ENCODE results near the gene RNH1.

RNH1 gene

DNA sequence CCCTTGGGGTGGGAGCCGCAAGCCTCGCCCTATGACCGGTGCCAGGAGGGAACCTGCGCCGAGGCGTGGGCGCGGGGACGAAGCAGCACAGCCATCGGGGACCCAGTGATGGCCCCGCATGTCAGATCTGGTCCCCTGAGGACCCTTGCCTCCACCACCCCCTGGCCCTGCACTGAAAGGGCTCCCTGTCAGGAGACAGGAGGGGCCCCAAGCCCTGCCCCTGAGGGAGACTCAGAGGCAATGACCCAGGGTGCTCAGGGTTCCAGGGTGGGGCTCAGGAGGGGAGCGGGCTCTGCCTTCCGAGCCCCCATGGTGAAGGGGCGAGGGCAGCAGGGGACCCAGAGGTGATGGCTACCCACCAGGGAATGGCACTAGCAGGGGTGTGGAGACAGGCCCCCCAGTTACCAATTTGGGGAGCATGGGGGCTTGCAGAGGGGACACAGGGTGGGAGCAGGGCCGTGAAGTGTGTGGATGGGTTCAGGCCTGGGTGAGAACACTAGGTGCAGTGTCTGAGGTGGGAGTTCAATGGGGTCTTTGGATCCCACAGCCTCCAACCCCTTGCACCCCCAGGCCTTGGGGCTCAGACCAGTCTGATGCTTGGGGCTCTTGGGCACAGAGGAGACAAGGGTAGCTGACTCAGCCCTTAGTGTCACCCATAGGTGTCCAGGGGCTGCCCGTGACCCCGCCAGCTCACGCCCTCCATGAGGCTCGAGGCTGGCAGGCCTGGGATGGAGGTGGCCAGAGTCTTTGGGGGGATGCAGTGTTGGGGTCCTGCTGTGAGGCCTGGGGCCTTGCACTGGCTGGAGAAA lies 30.8 kb upstream of the RNH1 start:
- no peak for DNase-seq (ENCODE audit: low read depth)

DNA sequence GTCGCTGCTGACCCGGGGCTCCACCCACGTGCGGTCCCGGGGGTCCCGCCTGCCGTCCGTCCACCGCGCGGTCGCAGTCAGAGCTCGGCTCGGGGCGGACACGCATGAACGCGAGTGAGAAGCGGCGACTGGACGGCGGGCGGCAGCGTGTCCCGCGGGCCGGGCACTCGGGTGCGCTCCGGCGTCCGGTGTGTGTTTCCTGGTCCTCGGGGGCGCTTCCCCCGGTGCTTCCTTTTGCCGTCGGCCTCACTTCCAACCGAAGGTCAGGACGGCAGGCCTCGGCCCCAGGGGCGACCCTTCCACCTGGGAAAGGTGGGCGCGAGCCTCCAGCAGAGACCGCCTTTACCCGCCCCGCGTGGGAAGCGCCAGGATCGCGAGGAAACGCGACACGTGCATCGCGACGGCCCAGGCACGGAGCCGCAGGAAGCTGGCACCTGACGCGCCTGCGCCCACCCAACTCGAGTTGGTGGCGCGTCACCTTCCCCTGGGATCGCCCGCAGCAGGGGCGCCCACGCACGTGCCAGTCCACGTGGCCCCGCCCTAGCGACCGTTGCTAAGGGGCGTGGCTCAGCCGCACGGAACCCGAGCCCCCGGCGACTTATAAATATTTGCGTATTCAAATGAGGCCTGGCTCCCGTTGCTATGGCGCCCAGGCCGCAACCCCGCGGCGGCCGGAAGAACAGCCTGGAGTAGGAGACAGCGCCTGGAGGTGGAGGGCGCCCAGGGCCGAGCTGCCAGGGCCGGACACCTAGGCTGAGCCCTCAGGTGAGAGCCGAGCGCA lies 30.0 kb upstream of the RNH1 start, which contains the start of gene LRRC56:
LRRC56 (plus strand) TSS at position 687 of the 781 bp plus-strand sequence. CDS start 3,158 bp downstream, outside the sequence.
- DNase-seq (ENCODE audit: low read depth), result peak; percentile 85

DNA sequence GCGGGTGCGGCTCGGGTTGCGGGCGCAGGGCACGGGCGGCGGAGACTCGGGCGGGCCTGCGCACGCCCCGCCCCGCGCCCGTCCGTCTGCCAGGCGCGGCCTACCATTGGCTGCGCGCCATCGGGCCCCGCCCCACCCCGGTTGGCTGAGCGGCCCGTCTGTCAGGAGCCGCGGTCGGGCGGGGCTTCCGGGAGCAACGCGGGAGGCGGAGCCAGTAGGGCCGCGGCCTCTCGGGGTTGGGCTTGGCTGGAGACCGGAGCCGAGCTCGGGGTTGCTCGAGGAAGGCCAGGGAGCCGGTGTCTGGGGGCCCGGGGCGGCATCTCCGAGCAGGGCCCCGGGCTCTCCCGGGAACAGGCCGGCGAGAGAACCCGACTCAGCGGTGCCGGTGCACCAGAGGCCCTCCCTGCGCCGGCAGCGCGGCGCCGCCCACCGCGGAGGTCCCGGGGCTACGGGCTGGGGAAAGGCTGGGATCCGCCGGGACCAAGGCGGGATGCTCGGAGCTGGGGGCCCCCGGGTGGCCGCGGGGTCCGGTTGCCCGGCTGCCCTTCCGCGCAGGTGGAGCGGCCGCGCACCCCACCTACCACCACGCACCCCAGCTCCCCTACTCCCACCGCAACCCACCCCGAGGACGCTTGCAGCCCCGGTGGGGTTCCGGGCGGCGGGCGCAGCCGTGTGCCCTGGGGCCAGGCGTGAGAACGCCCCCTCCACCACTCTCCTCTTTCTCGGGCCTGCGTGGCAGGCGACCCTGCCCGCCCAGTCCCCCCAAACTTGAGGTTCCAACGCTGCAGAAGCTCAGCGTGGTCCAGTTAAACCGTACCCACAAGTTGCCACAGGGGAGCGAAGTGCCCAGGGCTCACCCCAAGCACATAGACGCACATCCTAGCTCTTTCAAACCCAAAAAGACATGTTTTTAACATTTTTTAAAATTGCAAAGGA lies 28.7 kb upstream of the RNH1 start, which contains the start of gene HRAS:
HRAS (minus strand) TSS at position 58 of the 936 bp plus-strand sequence.
- DNase-seq (ENCODE audit: low read depth), result peak; percentile 96

DNA sequence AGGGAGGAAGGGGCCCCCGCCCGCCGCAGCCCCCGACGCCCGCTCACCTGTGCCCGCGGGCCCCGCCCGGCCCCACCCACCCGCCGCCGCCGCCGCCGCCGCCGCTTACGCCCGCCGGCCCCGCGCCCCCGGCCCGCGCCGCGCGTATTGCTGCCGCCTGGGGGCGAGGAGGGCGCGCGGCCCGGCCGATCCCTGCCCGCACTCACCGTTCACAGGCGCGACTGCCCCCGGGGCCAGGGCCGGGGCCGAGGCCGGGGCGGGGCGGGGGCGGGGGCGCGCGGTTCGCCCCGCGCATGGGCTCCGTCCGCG lies 28.1 kb upstream of the RNH1 start:
- no peak for DNase-seq (ENCODE audit: low read depth)

DNA sequence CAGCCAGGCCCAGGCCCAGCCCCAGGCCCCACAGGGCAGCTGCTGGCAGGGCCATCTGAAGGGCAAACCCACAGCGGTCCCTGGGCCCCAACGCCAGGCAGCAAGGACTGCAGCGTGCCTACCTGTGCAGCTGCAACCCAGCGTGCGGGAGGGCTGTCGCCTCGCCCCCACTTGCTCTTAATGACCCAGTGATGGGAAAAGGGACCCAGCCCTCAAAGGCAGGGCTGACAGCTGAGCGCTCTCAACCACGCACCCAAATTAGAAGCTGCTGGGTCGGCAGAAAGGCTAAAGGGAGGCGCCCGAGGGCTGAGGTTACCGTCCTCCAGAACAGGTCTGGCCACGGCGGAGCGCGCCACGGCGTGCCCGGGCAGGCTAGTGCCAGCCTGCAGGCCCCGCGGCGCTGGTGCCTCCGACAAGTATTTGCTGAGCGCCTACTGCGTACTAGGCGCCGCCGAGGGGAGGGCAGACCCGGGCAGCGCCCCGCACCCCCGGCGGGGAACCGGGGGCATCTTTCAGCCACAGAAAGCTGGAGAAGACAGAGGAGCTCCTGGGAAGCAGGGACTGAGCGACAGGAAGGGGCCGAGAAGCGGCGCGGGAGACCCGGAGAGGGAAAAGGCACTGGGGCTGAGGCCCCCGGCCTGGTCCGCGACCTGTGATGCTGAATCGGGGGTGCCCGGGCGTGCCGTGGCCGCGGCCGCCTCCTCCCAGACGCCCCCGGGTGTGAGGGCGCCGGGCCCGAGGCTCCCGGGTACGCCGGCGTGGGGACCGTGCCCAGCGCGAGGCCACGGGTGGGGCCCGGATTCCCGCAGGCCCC lies 27.6 kb upstream of the RNH1 start:
- no peak for DNase-seq (ENCODE audit: low read depth)

DNA sequence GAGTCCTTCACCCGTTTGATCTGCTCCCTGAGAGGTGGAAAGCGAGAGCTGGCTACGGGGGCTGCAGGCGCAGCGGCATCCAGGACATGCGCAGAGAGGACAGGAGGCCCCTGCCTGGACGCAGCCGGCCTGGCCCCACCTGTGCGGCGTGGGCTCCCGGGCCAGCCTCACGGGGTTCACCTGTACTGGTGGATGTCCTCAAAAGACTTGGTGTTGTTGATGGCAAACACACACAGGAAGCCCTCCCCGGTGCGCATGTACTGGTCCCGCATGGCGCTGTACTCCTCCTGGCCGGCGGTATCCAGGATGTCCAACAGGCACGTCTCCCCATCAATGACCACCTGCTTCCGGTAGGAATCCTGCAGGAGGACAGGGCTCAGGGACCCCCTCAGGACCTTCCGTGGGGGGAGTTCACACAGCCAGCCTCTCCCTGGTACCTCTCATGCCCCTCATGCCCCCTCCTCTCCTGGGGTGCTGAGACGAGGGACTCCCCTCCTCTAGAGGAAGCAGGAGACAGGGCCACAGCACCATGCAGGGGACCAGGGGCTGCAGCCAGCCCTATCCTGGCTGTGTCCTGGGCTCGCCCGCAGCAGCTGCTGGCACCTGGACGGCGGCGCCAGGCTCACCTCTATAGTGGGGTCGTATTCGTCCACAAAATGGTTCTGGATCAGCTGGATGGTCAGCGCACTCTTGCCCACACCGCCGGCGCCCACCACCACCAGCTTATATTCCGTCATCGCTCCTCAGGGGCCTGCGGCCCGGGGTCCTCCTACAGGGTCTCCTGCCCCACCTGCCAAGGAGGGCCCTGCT lies 26.7 kb upstream of the RNH1 start:
- no peak for DNase-seq (ENCODE audit: low read depth)

DNA sequence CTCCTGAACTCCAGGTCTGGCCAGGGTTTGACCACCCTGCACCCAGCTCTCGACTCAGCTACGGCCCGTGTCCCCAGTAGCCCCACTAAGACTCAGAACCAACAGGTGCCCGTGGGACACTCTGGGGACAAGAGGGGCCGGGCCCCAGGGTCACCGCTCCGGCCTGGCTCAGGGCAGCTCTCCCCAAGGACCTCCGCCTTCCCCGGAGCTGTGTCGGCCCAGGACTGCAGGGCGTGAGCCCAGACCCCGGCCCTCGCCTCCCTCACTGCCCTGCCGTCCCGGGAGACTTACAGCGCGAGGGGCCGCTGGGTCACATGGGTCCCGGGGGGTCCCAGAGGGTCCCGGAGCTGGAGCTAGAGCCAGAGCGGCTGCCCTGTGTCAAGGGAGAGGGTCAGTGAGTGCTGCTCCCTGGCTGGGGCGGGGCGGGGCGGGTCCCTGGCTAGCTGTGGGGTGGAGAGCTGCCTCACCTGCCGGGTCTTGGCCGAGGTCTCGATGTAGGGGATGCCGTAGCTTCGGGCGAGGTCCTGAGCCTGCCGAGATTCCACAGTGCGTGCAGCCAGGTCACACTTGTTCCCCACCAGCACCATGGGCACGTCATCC lies 26.0 kb upstream of the RNH1 start:
- DNase-seq (ENCODE audit: low read depth), result no peak

DNA sequence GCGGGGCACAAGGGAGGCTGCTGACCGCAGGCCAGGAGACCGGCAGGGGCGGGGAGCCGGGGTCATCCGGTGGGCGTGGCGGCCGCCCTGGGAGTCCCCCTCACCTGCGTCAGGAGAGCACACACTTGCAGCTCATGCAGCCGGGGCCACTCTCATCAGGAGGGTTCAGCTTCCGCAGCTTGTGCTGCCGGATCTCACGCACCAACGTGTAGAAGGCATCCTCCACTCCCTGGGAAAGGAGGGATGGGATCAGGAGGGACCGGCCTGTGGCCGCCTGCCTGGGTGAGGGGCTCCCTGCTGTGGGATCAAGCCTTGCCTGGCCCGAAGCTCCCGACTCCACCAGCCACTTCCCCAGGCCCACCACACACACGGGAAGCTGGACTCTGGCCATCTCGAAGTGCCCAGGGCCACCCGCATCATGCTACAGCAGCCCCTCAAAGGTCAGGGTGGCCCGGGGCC lies 25.5 kb upstream of the RNH1 start:
- no peak for DNase-seq (ENCODE audit: low read depth)

DNA sequence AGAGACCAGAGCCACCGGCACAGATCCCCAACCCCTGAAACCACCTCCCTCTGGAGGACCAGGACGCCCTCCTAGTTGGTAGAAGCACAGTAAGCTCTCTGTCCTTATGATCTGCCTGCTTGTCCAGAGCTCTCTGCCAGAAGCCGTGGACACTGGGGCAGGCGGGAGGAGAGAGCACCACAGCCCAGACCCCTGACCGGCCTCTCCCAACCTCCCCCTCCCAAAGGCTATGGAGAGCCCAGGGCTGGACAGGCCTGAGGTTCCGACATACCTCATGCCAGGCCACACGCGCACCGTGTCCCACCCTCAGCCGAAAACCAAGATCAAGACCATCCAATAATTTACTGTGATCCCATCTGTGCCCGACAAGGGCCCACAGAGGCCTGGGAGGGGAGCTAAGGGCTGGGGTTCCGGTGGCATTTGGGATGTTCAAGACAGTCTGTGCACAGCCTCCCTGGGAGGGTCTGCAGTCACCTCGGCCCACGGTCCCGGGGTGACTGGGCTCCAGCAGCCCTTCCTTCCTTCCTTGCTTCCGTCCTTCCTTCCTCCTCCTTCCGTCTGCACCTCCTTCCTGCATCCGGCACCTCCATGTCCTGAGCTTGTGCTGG lies 25.0 kb upstream of the RNH1 start:
- DNase-seq (ENCODE audit: low read depth), result no peak

DNA sequence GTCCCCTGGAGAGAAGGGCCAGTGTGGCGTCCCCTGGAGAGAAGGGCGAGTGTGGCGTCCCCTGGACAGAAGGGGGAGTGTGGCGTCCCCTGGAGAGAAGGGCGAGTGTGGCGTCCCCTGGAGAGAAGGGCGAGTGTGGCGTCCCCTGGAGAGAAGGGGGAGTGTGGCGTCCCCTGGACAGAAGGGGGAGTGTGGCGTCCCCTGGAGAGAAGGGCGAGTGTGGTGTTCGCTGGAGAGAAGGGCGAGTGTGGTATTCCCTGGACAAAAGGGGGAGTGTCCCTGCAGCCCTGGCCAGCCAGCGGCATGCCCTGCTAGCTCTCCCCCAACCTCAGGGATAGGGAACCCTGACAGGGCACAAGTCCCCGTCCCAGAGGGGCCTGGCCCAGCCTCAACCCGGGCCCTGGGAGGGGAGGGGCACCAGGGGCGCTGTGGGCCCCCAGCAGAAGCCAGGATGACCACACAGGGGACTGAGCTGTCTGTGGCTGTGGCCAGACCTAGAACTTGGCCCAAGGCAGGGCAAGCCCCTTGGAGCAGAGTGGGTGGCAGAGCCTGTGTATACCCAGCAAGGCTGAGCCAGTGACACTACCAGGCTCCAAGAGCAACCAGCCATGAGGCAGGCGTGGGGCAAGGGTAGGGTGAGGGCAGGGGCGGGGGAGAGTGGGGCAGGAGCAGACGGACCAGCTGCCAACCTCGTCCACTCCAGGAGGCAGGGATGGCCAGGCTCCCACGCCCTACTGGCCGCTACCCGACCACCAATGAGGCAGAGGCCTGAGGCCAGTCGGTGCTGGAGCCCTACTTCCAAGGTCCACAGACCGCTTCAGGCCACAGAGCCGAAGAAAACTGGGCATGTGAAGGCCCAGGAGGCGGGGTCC lies 24.2 kb upstream of the RNH1 start:
- no peak for DNase-seq (ENCODE audit: low read depth)

DNA sequence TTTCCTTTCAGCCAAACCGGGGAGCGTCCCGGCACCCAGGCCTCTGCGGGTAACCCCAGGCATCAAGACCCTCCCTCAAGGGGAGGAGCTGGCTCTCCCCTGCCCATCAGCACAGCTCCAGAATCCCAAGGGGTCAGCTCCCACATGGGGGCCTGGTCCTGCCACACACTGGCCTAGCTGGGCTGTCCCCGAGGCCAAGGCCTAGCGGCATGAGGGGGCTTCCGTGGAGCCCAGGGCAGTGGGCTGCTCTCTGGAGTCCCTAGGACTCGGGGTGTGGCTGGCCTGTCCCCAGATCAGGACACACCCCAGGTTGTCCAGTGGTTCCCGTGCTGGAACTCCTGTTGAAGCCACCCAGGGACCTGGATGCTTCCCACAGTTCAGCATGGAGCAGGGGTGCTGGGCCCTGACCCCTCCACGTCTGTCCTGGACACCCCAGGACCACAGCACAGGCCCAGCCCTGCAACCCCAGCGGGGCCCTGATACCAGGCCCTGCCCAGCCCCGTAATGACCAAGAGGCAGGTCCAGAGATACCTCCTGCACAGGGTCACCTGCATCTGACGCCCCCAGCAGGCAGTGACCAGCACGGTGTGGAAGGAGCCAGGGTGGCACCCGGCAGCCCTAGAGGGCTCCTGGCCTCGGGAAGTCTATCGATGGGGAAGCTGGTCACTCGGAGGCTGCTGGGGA lies 22.8 kb upstream of the RNH1 start:
- DNase-seq (ENCODE audit: low read depth), result no peak

DNA sequence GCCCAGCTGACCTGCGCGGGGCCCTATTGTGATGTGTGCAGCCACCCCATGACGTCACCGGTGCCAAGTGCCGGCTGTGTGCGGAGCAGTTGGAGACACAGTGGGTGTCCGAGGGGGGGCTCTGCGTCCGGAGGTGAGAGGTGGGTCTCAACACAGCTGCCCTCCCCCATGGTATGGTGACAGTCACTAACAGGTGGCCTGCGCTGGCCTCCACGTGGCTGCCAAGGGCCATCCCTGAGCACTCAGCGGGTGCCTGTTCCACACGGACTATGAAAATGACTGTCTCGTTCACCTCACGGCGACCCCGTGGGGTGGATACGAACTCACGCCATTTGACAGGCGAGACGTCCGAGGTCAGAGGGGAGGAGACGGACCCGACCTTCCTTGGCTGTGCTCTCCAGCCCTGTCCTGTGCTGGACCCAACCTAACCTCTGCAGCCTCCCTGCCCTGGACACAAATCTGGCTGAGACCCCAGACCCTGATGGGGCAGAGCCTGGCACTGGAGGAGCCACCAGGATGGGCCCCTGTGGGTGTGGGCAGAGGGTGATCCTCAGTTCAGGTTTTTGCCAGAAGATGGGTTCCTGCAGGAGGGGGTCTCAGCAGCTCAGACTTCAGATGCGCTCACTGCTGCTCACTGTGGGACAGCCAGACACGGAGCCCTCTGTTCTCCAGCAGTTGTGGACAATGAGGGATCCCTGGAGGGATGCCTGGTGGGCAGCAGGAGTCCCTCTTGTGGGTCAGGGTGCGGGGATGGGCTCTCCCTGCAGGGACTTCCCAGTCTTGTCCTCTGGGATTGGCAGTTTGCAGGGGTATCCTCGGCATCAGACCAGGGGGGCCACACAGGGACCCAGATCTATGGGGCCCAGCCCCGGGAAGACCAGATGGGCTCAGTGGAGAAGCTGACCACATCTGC lies 22.0 kb upstream of the RNH1 start:
- DNase-seq (ENCODE audit: low read depth), result no peak

DNA sequence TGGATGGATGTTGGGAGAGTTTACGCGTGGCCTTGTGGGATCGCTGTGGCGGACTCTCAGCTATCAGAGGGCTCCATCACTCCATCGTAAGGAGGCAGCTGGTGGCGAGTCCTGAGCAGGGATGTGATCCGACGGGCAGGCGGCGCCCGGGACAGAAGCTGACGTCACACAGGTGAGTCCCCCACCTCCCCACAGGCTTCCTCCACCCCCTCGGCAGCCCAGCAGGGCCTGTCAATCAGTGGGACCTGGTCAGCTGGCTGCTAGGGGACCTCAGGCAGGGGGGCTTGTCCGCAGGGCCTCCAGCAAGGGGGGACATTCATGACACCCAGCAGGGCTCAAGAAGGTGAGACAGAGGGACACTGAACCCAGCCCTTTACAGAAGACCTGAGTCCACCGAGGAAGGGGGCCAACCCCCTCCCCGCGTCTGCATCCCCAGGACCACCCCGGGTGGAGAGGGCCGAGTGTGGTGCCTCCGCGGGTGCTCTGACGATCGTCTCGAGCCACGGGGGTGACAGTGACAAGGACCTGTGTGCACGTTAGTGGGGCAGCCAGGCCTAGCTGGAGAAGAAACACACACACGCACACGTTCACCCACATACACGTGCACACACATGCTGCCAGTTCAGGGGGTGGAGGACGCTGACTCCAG lies 21.2 kb upstream of the RNH1 start:
- DNase-seq (ENCODE audit: low read depth), result no peak

DNA sequence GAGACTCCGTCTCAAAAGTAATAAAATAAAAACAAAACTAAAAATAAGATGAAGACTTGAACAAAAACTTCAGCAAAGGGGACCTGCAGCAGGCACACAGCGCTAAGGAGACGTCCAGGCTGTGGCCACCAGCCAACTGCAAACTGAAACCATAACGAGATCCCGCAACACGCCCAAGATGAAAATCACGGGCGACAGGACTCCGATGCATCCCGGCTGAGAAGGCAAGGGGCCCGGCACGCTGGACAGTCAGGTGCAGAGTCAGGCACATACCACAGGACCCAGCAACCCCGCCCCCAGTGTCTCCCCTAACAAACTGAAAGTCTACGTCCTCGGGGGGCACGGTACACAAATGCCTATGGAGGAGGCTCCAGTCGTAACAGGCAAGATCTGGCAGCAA lies 19.1 kb upstream of the RNH1 start:
- no peak for DNase-seq (ENCODE audit: low read depth)

DNA sequence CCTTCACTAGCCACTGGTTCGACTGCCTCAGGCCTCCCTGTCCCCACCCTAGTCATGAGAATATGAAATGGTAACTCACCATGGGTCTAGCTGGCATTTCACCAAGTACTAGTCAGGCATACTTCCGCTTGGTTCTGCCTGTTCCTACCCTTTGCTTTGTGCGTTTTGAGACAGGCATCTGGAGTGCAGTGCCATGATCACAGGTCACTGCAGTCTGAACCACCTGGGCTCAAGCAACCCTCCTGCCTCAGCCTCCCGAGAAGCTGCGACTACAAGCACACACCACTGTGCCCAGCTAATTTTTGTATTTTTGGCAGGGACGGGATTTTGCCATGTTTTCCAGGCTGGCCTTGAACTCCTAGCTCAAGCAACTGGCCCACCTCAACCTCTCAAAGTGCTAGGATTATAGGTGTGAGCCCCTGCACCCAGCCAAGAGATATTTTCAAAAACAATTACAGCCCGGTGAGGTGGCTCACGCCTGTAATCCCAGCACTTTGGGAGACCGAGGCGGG lies 14.2 kb upstream of the RNH1 start:
- DNase-seq (ENCODE audit: low read depth), result no peak

Data from activated T-helper 1 cell treated with Interleukin-2 at 50 U/mL for 16 hours (primary cell).